Psoas muscle (tissue), 8 donors: ENCODE results near the gene HOXD8. TPM values are rescaled to one million over a fixed set of nuclear protein-coding genes. Genes with fewer than 3 reads are reported as not detected.
A peak's percentile ranks its signal among the peaks of the same experiment; 100 is the strongest.

ENCODE experiments used
- ATAC-seq, 4 donors: fragments of 200-7000 bp; cut with Tn5 transposase; one replicate each; pipeline ENCODE4 v1.9.1; 2020; ENCODE audit warnings: moderate library complexity in 3 of 4, mild to moderate bottlenecking in 2 of 4
- DNase-seq, 2 donors: peaks; one replicate each; pipeline ENCODE4 v3.0.0-alpha.2; 2020
- H3K27ac ChIP-seq: fragments of 200-600 bp; one replicate; pipeline ENCODE4 v1.8.0; 2022
- H3K27me3 ChIP-seq, 3 donors: fragments of 200-600 bp in 1 of 3; one replicate each; pipeline versions ENCODE4 v1.6.1 to v1.8.0; 2013 to 2022; ENCODE audit warnings: low read length in 2 of 3, mild to moderate bottlenecking in 2 of 3, moderate library complexity in 1 of 3; ENCODE audit not compliant: insufficient read depth in 3 of 3
- H3K36me3 ChIP-seq, 2 donors: fragments of 200-600 bp in 1 of 2; one replicate each; pipeline versions ENCODE4 v1.6.1 to v1.8.0; 2013 to 2022; ENCODE audit warnings: low read depth in 1 of 2, mild to moderate bottlenecking in 1 of 2, moderate library complexity in 1 of 2; ENCODE audit not compliant: insufficient read depth in 1 of 2
- H3K4me1 ChIP-seq: fragments of 200-600 bp; one replicate; pipeline ENCODE4 v1.8.0; 2022
- H3K4me3 ChIP-seq: fragments of 200-600 bp; one replicate; pipeline ENCODE4 v1.8.0; 2022; ENCODE audit warnings: mild to moderate bottlenecking
- H3K9me3 ChIP-seq: fragments of 200-600 bp; one replicate; pipeline ENCODE4 v1.8.0; 2022
- WGBS, 3 donors: extraction: QIAGEN DNeasy Blood & Tissue Kit; methylation state at CpG; one replicate each; pipeline versions ENCODE4 v1.1.6 to v1.1.7; 2013; 5-methylcytosine and 5-hydroxymethylcytosine counted together
- intact Hi-C, 2 donors: fragments of 100-400 bp; cut with DNase I; formaldehyde crosslinking; loops; one replicate each; pipeline versions ENCODE4 v1.11.0 to v1.14.2; 2022
- polyA plus RNA-seq, 3 donors: library from polyadenylated mRNA; stranded (reverse); fragments of 200-250 nt; gene quantifications; one replicate each; pipeline ENCODE4 v1.2.3, GENCODE V29; 2013
- total RNA-seq, 4 donors: library from RNA; stranded (reverse); fragmentation: NEBNext Ultra II Directional in 2 of 4; extraction: Animal tissue kit (Norgen Biotek cat#: 25700) in 2 of 4; gene quantifications; one replicate each; pipeline versions ENCODE4 v1.2.1 to v1.2.4, GENCODE V29; 2021 to 2023
- TF ChIP-seq, protein P1 (sequence below): fragments of 200-600 bp; IDR thresholded peaks from one replicate; pipeline ENCODE4 v1.8.0; 2022; ENCODE audit warnings: antibody characterized with exemption
- donor health status: healthy with polysubstance abuse.
- donor health status: DM: no; HTN: no; CAD: no; lungs with moderate emphysema.
- donor health status: Bipolar disorder and iron deficiency.
- donor health status: healthy.
- donor health status: DM: yes; HTN: yes; CAD: no.
- donor health status: DM: no; HTN: no; CAD: no.
- donor health status: DM: no; HTN: no; CAD: no.
- donor health status: DM: yes; HTN: yes; CAD: no.

Gene HOXD8
- total and polyA plus RNA-seq, 7 donors, result 3.3 to 52.5 (median 12.9) TPM

GRCh38 chr2:176104316-176105077 is 25.0 kb upstream of the HOXD8 start:
- Histone ChIP-seq H3K36me3 (no peaks in the 10 kb centered on the region), H3K27me3 (peaks cover 4 to 99% (median 74%) of the 10 kb centered on the region in 3 donors), H3K4me1 (peaks cover 14% of the 10 kb centered on the region), H3K4me3 (peak overlapping the region; percentile 11), H3K27ac (no peak overlapping the region), H3K9me3 (no peaks in the 10 kb centered on the region)
- DNase-seq (no peak), ATAC-seq (no peak)
- intact Hi-C loops, result no loop called here
- 4% methylated on average over 52 to 56 of the region's 56 CpGs for WGBS, 3 donors
- TF ChIP-seq, protein P1, sequence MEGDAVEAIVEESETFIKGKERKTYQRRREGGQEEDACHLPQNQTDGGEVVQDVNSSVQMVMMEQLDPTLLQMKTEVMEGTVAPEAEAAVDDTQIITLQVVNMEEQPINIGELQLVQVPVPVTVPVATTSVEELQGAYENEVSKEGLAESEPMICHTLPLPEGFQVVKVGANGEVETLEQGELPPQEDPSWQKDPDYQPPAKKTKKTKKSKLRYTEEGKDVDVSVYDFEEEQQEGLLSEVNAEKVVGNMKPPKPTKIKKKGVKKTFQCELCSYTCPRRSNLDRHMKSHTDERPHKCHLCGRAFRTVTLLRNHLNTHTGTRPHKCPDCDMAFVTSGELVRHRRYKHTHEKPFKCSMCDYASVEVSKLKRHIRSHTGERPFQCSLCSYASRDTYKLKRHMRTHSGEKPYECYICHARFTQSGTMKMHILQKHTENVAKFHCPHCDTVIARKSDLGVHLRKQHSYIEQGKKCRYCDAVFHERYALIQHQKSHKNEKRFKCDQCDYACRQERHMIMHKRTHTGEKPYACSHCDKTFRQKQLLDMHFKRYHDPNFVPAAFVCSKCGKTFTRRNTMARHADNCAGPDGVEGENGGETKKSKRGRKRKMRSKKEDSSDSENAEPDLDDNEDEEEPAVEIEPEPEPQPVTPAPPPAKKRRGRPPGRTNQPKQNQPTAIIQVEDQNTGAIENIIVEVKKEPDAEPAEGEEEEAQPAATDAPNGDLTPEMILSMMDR, result no peak

GRCh38 chr2:176105078-176105729 is 24.3 kb upstream of the HOXD8 start:
- intact Hi-C loops, result no loop called here
- TF ChIP-seq, protein P1, result no peak
- 12 to 27% (median 20%) methylated on average over 25 of the region's 25 CpGs for WGBS, 3 donors
- H3K9me3 ChIP-seq, result no peaks in the 10 kb centered on the region
- DNase-seq (no peak), ATAC-seq (no peak)
- peaks cover 14% of the 10 kb centered on the region for H3K4me1 ChIP-seq
- no peak overlapping the region for H3K27ac ChIP-seq
- peak overlapping the region; percentile 11 for H3K4me3 ChIP-seq
- peaks cover 4 to 99% (median 73%) of the 10 kb centered on the region in 3 donors for H3K27me3 ChIP-seq
- H3K36me3 ChIP-seq, result no peaks in the 10 kb centered on the region

DNA sequence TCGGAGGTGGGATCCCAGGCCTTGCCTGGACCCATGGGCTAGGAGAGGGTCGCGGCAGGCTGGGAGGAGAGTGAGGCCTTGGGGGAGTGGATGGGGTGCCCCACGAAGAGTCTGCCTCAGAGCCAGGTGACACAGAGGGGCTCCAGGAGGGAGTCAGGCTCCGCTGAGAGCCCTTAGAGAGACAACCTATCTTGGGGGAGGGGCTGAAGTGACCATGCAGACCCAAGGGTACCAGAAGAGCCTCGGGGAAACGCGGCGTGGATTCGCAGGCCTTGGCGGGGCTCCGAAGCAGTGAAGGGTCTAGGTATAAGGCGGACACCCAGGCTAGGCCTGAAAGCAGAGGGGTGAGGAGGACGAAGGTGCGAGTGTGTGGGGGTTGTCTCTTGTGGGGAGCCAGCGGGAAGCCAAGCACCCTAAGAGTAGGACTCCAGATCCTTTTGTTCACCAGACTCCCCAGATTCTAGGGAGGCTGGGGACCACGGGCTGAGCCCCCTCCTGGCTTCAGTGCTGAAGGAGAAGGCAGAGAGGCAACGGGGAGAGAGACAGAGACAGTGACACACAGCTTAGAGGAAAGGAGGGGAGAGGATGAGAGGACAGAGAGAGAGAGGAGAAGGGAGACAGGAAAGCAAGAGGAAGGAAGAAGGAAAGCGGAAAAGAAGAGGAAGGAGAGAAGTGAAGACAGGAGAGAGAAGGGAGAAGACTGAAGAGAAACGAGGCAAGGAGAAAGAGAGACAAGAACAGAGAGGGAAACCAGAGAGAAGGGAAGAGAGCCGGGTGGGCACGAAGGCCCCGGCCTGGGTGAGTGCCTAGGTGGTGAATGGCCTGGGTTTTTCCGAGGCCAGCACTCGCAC is 23.6 kb upstream of the HOXD8 start:
- intact Hi-C loops, result no loop called here
- H3K36me3 ChIP-seq, result no peaks in the 10 kb centered on the region
- peak overlapping the region; percentile 54 for H3K4me3 ChIP-seq
- H3K27me3 ChIP-seq, result peaks cover 4 to 99% (median 65%) of the 10 kb centered on the region in 3 donors
- ATAC-seq, result no peak
- 24 to 41% (median 34%) methylated on average over 25 of the region's 25 CpGs for WGBS, 3 donors
- DNase-seq, result no peak
- TF ChIP-seq, protein P1, result no peak
- H3K4me1 ChIP-seq, result peaks cover 14% of the 10 kb centered on the region
- no peaks in the 10 kb centered on the region for H3K9me3 ChIP-seq
- no peak overlapping the region for H3K27ac ChIP-seq

- no peak within 1 kb of the TSS for H3K27ac ChIP-seq
- peaks cover 14% of the 10 kb centered on the region for H3K4me1 ChIP-seq
- no peaks in the 10 kb centered on the region for H3K36me3 ChIP-seq
- peak within 1 kb of the TSS; percentile 54 for H3K4me3 ChIP-seq
- no peaks in the 10 kb centered on the region for H3K9me3 ChIP-seq
- ATAC-seq, result peak; percentile 26 to 76 (median 68)
- TF ChIP-seq, protein P1, result no peak
- WGBS, 3 donors, result 2 to 3% (median 2%) methylated on average over 59 to 85 of the region's 85 CpGs
- no peak for DNase-seq
- intact Hi-C loops, result no loop called here
- H3K27me3 ChIP-seq, result peaks cover 4 to 99% (median 62%) of the 10 kb centered on the region in 3 donors
Measured at GRCh38 chr2:176106581-176107539, 22.6 kb upstream of the HOXD8 start, which contains the start of gene HOXD11. Gene HOXD11, plus strand, starts transcription at chr2:176107280. Its CDS starts 76 bp downstream, at chr2:176107356.
